GM12891 (cell line): Measurements from ENCODE around the gene MAP2K4.

Experiments used
- POLR2A ChIP-seq: IDR thresholded peaks from 2 replicates; pipeline ENCODE4 v1.6.1; 2011; ENCODE audit warnings: low read depth, low read length, control low read depth
- TAF1 ChIP-seq: IDR thresholded peaks from 2 replicates; pipeline ENCODE4 v1.6.1; 2011; ENCODE audit warnings: low read depth, low read length, control low read depth

DNA sequence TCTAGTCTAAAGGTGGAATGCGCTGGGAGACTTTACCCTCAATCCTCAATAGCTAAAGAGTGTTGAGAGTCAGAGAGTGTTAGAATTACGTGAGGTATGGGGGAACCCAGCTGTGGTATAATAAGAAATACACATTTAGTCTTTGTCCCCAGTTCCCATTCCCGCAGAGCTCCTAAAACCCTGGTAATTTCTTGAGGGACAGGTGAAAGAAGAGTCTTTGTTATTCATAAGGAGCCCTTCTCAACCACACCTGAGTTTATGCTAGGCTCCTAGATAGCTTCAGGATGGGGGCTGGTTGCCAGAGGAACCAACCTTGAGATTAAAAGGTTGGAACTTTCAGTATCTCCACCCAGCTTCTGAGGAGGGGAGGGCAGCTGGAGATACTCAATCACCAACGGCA is 29.2 kb upstream of the MAP2K4 start:
- TF ChIP-seq POLR2A (no peak), TAF1 (no peak)
